Measurements from ENCODE around the gene RNF38.

The RNF38 gene

GRCh38 chr9:36320466-36320865 lies 79.6 kb downstream of the RNF38 start:
- no peak for TF ChIP-seq CTCF (conservative IDR thresholded peaks at IDR 0.05; ENCODE audit: low read depth, low read length)
- no peak for DNase-seq (ENCODE audit: low read depth)
- no peak overlapping the region for H3K4me3 ChIP-seq (ENCODE audit: low read depth, low read length)

GRCh38 chr9:36319806-36320205 lies 80.3 kb downstream of the RNF38 start:
- DNase-seq (ENCODE audit: low read depth): no peak
- H3K4me3 ChIP-seq (ENCODE audit: low read depth, low read length): no peak overlapping the region
- no peak for TF ChIP-seq CTCF (conservative IDR thresholded peaks at IDR 0.05; ENCODE audit: low read depth, low read length)

GRCh38 chr9:36319183-36319582 lies 80.9 kb downstream of the RNF38 start:
- DNase-seq (ENCODE audit: low read depth): no peak

GRCh38 chr9:36318212-36318802 lies 81.8 kb downstream of the RNF38 start:
- TF ChIP-seq CTCF (conservative IDR thresholded peaks at IDR 0.05; ENCODE audit: low read depth, low read length): no peak
- DNase-seq (ENCODE audit: low read depth): no peak
- no peak overlapping the region for H3K4me3 ChIP-seq (ENCODE audit: low read depth, low read length)

More at GRCh38 chr9:36319183-36319582, 80.9 kb downstream of the RNF38 start:
- no peak for TF ChIP-seq CTCF (conservative IDR thresholded peaks at IDR 0.05; ENCODE audit: low read depth, low read length)
- no peak overlapping the region for H3K4me3 ChIP-seq (ENCODE audit: low read depth, low read length)

GRCh38 chr9:36317766-36318165 lies 82.3 kb downstream of the RNF38 start:
- DNase-seq (ENCODE audit: low read depth): no peak
- TF ChIP-seq CTCF (conservative IDR thresholded peaks at IDR 0.05; ENCODE audit: low read depth, low read length): no peak
- no peak overlapping the region for H3K4me3 ChIP-seq (ENCODE audit: low read depth, low read length)

GRCh38 chr9:36316611-36317317 lies 83.3 kb downstream of the RNF38 start:
- no peak for TF ChIP-seq CTCF (conservative IDR thresholded peaks at IDR 0.05; ENCODE audit: low read depth, low read length)
- DNase-seq (ENCODE audit: low read depth): peak; percentile 48
- H3K4me3 ChIP-seq (ENCODE audit: low read depth, low read length): no peak overlapping the region

- TF ChIP-seq CTCF (conservative IDR thresholded peaks at IDR 0.05; ENCODE audit: low read depth, low read length): no peak
- no peak overlapping the region for H3K4me3 ChIP-seq (ENCODE audit: low read depth, low read length)
- DNase-seq (ENCODE audit: low read depth): no peak
These were observed 84.0 kb downstream of the RNF38 start for GRCh38 chr9:36316049-36316448.

Data from choroid plexus epithelial cell (primary cell).